ENCODE results near the gene ADAMTS15. TPM values are rescaled to one million over a fixed set of nuclear protein-coding genes. Genes with fewer than 3 reads are reported as not detected.

Gene ADAMTS15
- total RNA-seq, 1 experiment from 2014 or later: 9.0 TPM

- DNase-seq (ENCODE audit: low read depth): no peak
Observed at GRCh38 chr11:130418756-130419155, 29.7 kb upstream of the ADAMTS15 start.

GRCh38 chr11:130420478-130421198, 27.8 kb upstream of the ADAMTS15 start:
- no peak for DNase-seq (ENCODE audit: low read depth)

- DNase-seq (ENCODE audit: low read depth): no peak
Observed at GRCh38 chr11:130421199-130421585, 27.3 kb upstream of the ADAMTS15 start.

- DNase-seq (ENCODE audit: low read depth): no peak
Observed at GRCh38 chr11:130421697-130422096, 26.7 kb upstream of the ADAMTS15 start.

GRCh38 chr11:130422251-130422995, 26.0 kb upstream of the ADAMTS15 start:
- DNase-seq (ENCODE audit: low read depth): no peak

GRCh38 chr11:130423541-130424142, 24.8 kb upstream of the ADAMTS15 start:
- DNase-seq (ENCODE audit: low read depth): no peak

- DNase-seq (ENCODE audit: low read depth): no peak
Observed at GRCh38 chr11:130424613-130425140, 23.8 kb upstream of the ADAMTS15 start.

- DNase-seq (ENCODE audit: low read depth): no peak
Observed at GRCh38 chr11:130425156-130425555, 23.3 kb upstream of the ADAMTS15 start.

DNA sequence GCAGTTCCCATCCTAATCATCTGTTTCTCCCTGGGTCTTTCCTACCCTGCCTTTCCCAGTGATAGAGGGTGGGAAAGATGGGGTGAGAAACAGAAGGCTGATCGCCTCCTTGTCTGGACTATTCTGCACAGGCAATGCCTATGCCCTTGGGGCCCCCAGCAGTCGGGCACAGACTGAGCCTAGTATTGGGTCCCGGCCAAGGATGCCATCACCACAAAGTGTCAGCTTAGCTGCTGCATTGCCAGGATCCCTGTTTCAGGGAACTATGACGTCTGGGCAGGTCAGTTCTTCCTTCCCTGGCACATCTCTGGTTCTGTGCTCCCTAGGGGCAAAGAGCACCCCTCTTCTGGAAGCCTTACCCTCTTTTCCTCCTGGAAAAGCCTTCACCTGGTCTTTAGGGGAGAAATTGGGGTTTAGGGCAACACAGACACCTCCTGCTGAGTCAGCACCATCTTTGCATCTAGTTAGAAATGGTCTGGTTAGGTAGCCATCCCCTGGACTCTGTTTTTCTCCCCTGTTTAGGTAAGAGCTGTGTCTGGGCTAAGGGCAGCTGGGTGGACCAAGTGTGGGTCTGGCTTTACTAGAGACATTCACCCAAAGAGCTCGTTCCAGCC, 22.1 kb upstream of the ADAMTS15 start:
- DNase-seq (ENCODE audit: low read depth): no peak

GRCh38 chr11:130426837-130427341, 21.6 kb upstream of the ADAMTS15 start:
- DNase-seq (ENCODE audit: low read depth): no peak

DNA sequence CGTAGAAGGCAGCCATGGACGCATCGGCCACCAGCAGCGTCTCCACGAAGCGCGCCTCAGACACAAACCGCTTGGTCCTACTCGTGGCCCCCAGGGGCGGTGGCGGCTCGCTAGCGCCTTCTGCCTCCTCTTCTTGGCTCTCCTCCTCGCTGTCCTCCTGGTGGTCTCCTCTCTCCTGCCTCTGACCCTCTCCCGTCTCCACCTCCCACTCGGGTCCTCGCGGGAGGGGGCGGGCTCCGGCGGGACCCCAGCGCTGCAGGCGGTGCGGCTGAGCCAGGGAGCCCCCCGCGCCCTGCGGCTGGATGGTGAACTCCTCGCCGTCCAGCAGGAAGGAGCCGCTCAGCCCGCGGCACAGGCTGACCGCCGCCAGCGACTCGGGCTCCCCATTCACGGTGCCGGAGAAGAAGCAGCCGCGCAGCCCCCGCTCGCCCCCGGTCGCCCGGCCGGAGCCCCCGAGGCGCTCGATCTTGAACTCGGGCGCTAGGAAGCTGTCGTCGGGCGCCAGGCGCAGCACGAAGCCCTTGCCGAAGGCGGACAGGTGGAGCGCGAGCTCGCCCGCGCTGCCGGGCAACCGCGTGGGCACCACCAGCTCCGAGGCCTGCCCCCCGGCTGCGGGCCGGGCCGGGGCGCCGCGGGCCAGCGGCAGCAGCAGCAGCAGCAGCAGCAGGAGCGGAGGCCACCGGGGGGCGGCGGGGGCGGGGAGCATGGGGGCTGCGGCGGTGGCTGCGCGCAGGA, 20.7 kb upstream of the ADAMTS15 start:
- peak; percentile 53 for DNase-seq (ENCODE audit: low read depth)

- DNase-seq (ENCODE audit: low read depth): no peak
Observed at GRCh38 chr11:130428316-130429119, 19.9 kb upstream of the ADAMTS15 start, which contains the start of gene ADAMTS8. Gene ADAMTS8, minus strand, starts transcription at chr11:130428609. Its CDS starts 323 bp downstream, at chr11:130428286.

- no peak for DNase-seq (ENCODE audit: low read depth)
Observed at GRCh38 chr11:130429120-130429681, 19.2 kb upstream of the ADAMTS15 start.

GRCh38 chr11:130429983-130430382, 18.5 kb upstream of the ADAMTS15 start:
- DNase-seq (ENCODE audit: low read depth): no peak

DNA sequence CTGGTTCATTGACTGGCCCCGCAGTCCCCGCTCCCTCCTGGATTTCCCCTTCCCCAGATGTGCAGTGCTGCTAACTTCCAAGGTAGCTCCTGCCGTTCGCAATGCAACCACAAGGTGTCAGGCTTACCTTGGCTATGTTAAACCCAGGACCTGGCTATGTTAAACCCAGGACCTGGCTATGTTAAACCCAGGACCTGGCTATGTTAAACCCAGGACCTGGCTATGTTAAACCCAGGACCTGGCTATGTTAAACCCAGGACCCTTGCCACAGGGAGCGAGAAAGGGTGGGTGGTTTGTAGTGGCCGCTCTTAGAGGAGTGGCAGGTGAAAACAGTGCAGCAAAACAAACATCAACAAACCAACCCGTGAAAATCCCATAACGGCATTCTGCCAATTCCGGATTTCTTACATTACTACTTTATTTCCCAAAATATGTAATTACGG, 17.1 kb upstream of the ADAMTS15 start:
- peak; percentile 74 for DNase-seq (ENCODE audit: low read depth)

GRCh38 chr11:130431801-130432200, 16.6 kb upstream of the ADAMTS15 start:
- DNase-seq (ENCODE audit: low read depth): no peak

DNA sequence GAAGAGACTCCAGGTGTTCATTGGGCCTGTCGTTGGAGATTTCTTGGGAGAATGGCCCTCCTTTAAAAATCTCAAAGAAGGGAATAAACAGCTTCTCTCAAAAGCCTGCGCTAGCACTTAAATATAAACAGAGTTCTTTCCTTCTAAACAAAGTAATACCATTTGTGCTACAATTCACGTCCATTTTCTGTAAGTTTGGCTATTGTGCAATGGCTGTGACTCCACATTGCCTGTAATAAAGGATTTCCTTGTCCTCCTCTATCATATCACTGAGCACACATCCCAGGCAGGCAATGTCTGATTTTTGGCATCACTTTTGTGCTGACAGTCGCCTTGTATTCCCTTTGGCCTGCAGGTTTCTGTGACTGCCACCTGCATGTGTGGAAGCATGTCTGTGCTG, 15.1 kb upstream of the ADAMTS15 start:
- DNase-seq (ENCODE audit: low read depth): no peak

DNA sequence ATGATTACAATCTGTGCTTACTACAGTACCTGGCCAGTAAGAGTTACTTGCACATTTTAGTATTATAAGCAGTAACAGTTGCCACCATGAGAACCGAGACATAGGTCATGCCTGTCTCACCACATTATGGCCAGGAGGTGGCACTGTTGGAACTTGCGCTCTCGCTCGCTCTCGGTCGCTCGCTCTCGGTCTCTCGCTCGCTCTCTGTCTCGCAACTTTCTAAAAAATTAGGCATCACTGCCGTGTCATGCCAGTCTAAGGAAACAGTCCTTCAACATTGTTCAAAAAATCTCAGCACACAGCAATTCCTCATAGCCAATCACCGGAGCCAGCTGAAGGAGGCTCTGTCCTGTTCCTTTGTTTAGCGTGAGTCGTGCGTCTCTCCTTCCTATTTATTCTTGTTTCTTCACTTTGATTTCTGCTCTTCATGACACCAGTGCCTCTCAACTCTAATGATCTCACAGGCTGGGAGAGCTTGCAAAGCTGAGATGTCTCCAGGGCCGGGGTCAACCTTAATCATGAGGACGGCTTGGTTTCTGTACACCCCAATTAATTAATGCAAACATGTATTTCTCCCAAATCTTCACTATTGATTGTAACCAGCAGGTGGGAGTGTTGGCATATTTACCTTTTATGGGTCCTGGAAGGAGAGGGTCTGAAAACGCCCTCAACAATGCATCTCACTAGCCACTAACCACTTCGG, 13.8 kb upstream of the ADAMTS15 start:
- peak; percentile 85 for DNase-seq (ENCODE audit: low read depth)

- DNase-seq (ENCODE audit: low read depth): peak; percentile 56
Observed at GRCh38 chr11:130435671-130436070, 12.8 kb upstream of the ADAMTS15 start.

Measured in Daoy (cell line).